T-helper 1 cell (primary cell): Measurements from ENCODE around the gene SP2.
"Not testable (repeated sequence)": the region's sequence is repeated elsewhere in the genome, so short reads cannot be mapped to it uniquely, and the experiment has no call there.

Experiments
- DNase-seq, 5 donors: peaks; one replicate each; pipeline ENCODE4 v3.0.0-alpha.2; 2012 to 2020

Gene SP2

DNA sequence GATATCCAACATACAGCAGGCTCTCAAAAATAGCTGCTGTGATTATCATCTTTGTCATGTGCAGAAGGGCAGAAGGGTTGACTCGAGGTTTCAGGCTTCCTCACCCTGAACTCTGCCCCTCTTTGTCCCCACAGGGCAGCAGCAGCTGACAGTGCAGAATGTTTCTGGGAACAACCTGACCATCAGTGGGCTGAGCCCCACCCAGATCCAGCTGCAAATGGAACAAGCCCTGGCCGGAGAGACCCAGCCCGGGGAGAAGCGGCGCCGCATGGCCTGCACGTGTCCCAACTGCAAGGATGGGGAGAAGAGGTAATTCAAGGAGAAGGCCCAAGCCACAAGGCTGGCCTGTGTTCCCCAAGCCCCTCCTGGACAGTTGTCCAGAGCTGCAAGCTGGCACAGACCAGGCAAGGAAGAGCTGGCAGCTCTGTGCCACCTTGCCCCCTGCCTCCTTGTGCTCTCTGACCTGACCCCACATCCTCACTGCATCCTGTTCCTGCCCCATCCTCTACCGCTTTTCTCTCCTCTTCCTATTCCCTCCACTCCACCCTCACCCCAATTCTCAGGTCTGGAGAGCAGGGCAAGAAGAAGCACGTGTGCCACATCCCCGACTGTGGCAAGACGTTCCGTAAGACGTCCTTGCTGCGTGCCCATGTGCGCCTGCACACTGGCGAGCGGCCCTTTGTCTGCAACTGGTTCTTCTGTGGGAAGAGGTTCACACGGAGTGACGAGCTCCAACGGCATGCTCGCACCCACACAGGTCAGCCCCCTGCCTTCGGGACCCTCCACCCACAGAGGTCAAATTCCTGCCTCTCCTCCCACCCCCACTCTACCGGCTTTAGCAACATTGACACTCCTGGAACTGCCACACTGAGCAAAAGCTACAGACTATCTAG lies 29.0 kb downstream of the SP2 start:
- no peak for DNase-seq

DNA sequence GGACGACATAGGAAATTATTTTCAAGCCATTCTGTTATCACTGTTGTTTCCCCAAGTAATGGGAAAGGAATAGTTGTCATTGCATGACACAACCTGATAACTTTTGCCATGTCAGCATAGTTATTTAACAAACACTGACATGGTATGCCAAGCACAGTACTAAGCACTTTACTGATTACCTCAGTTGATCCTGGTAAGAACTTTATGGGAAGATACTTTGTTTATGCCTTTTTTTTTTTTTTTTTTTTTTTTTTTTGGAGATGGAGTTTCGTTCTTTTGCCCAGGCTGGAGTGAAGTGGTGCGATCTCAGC lies 29.6 kb downstream of the SP2 start:
- no peak for DNase-seq

GRCh38 chr17:47927821-47928400 lies 31.9 kb downstream of the SP2 start:
- DNase-seq: no peak

- DNase-seq: no peak
Measured at GRCh38 chr17:47928415-47928814, 32.4 kb downstream of the SP2 start.

DNA sequence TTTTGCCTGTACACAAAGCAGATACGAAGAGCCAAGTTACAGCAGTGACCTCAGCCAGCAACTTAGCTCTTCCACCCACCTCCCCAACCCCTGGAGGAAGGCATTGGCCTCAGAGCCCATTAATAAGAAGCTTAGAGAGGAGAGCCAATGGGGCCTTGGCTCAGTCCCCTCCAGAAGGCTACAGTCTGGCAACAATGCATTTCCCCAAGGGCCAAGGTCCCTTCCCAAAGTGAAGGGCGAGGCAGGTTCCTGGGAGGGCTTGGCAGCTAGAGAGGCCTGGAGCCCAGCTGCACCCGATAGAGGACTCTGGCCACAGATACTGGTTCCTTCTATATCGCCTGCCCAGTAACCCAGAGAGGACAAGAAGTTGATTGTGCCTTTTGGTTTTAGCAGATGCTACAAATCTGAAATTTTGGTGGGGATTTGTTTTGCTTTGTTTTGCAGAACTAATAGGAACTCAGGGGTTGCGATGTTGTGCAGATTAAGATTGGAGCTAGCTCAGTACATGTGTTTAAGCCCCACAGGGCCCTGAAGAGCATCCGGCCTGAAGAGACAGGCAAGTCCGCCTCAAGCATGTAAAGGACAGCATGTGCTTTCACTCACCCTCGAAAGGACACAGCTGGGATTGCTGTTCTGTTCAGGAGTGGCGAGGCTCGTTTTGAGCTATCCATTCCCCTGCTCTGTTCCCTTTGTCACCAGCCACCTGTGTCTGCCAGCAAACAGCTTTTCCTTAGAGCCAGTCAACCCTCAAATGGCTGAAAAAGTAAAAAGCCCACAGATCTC lies 33.4 kb downstream of the SP2 start:
- DNase-seq: no peak

GRCh38 chr17:47931848-47932247 lies 35.8 kb downstream of the SP2 start:
- no peak for DNase-seq

- no peak for DNase-seq
Measured at GRCh38 chr17:47934856-47935255, 38.8 kb downstream of the SP2 start.

GRCh38 chr17:47935468-47935867 lies 39.4 kb downstream of the SP2 start:
- not testable (repeated sequence) for DNase-seq

- no peak for DNase-seq
Measured at GRCh38 chr17:47935961-47936360, 39.9 kb downstream of the SP2 start.

DNA sequence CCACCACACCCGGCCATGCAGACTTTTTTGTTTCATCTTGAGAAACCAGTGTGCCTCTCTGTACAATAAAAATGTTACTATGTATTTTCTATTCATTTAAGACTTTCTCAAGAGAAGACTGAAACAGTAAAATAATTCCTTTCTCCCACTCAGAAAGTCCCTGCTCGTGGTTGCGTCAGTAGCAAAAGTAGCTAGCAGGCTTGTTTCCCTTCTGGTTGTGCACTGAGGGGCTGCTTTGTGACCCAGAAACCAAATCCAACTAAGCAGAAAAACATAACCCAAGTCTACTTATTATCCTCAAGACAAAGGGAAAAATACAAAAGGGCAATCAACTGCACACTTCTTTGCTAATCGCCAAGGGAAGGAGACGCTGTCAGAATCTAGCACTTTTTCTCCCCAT lies 41.9 kb downstream of the SP2 start:
- no peak for DNase-seq

DNA sequence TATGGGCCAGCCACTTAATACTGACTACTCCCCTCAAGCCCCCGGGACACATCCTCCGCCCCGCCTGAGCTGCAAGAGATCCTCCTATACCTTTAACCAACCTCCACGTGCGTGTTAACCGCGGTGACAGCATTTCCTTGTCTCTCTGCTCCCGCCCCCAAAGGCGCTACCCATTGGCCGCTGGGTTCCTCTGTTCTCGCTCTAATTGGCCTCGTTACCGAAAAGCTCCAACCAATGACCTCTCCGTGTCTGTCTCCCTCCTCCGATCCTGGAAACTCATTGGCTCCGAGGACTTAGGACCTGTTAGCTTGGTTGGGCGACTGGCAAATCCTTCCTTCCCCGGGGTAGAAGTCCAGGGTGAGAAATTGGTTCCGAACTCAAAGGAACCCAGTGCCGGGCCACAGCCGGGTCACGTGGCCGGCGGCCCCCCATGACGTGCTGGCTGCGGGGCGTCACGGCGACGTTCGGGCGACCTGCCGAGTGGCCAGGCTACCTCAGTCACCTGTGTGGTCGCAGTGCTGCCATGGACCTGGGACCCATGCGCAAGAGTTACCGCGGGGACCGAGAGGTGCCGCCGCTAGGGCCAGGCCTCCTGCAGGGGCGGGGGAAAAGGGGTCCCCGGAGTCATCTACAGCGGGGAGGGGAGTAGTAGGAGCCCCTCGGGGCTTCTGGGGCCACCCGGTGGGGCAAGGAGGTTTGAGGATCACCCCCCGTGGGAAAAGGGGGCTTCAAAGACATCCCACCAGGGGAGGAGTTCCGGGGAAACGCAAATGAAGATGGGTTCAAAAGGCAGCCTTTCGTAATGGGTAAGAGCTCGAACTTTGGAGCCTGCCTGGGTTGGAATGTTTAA lies 45.4 kb downstream of the SP2 start, which contains the start of gene PNPO:
PNPO (plus strand) TSS at position 326 of the 850 bp plus-strand sequence; CDS start at position 431, 105 bp downstream.
- peak; percentile 83 to 97 (median 90) for DNase-seq

DNA sequence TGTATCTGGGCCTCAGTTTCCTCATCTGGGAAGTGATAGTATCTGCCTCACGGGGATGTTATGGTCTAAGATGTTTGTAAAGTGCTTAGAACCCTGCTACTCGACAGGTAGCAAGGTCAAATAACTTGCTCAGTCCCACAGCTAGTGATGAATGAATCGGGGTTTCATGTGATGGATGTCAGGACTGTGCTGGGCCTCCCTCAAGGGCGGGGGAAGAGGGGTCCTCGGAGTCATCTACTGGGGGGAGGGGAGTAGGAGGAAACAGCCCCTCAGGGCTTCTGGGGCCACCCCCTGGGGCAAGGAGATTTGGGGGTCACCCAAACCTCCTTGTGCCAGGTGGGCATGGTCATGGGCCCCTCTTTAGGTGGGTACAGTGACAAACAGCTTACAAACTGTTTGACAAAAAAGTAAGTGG lies 46.1 kb downstream of the SP2 start:
- no peak for DNase-seq

- DNase-seq: no peak
Measured at GRCh38 chr17:47942568-47942967, 46.5 kb downstream of the SP2 start.

DNA sequence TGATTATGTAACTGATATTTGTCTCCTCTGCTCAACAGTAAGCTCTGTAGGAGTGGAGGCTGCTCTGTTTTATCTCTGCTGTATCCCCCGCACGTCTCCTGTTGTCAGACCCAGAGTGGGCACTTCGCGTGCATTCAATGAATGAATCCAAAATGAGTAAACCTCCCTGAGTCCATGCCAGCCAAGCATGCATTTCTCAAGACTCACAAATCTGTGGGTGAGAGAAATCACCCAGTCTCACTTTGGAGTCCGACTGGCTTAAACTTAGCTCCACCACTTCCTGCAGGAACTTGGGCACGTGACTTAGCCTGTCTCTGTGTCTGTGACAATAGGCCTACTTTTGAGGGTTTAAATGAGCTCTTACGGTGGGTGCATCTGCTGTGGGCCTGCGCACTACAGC lies 49.0 kb downstream of the SP2 start:
- DNase-seq: peak in 1 of 5 donors; percentile 20

- no peak for DNase-seq
Measured at GRCh38 chr17:47945529-47946508, 49.8 kb downstream of the SP2 start.

GRCh38 chr17:47946516-47946915 lies 50.5 kb downstream of the SP2 start:
- DNase-seq: no peak

GRCh38 chr17:47946929-47947397 lies 50.9 kb downstream of the SP2 start:
- peak; percentile 24 to 78 (median 59) for DNase-seq

- DNase-seq: no peak
Measured at GRCh38 chr17:47948706-47949196, 52.7 kb downstream of the SP2 start.

- peak; percentile 55 to 77 (median 69) for DNase-seq
Measured at GRCh38 chr17:47949197-47949759, 53.2 kb downstream of the SP2 start.

- no peak for DNase-seq
Measured at GRCh38 chr17:47949946-47950345, 53.9 kb downstream of the SP2 start.

GRCh38 chr17:47950448-47950847 lies 54.4 kb downstream of the SP2 start:
- DNase-seq: no peak
